ENCODE data around the gene CENPV.

GRCh38 chr17:16338391-16338790 is 14.9 kb downstream of the CENPV start:
- TF ChIP-seq, protein P1, sequence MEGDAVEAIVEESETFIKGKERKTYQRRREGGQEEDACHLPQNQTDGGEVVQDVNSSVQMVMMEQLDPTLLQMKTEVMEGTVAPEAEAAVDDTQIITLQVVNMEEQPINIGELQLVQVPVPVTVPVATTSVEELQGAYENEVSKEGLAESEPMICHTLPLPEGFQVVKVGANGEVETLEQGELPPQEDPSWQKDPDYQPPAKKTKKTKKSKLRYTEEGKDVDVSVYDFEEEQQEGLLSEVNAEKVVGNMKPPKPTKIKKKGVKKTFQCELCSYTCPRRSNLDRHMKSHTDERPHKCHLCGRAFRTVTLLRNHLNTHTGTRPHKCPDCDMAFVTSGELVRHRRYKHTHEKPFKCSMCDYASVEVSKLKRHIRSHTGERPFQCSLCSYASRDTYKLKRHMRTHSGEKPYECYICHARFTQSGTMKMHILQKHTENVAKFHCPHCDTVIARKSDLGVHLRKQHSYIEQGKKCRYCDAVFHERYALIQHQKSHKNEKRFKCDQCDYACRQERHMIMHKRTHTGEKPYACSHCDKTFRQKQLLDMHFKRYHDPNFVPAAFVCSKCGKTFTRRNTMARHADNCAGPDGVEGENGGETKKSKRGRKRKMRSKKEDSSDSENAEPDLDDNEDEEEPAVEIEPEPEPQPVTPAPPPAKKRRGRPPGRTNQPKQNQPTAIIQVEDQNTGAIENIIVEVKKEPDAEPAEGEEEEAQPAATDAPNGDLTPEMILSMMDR (IDR thresholded peaks at IDR 0.05) = no peak
- TF ChIP-seq POLR2A (IDR thresholded peaks at IDR 0.05) = no peak

Measured in breast epithelium (tissue), 3 donors.